Spleen (tissue), 7 donors: ENCODE results near the gene DSG4.

ENCODE experiments used
- CTCF ChIP-seq, 11 experiments: fragments of 200-600 bp in 7 of 11; fragments of 450-650 bp in 4 of 11; sonication (generic) in 4 of 11; IDR thresholded peaks in 8 of 11; conservative IDR thresholded peaks in 3 of 11; 1 replicate in 7 of 11; 2 replicates in 4 of 11; pipeline versions ENCODE4 v1.4.0 to v1.8.0; 2016 to 2021; ENCODE audit warnings: antibody characterized with exemption in 11 of 11, inconsistent platforms in 4 of 11, mild to moderate bottlenecking in 1 of 11
- POLR2A ChIP-seq, 3 donors: fragments of 450-650 bp; IDR thresholded peaks; one replicate each; pipeline ENCODE4 v1.5.1; 2017; ENCODE audit warnings: antibody characterized with exemption in 3 of 3, mild to moderate bottlenecking in 1 of 3
- POLR2AphosphoS5 ChIP-seq, 3 donors: sonication (generic); formaldehyde crosslinking; IDR thresholded peaks; one replicate each; pipeline ENCODE4 v1.5.1; 2017; ENCODE audit warnings: antibody characterized with exemption in 3 of 3
- donor health status: DM: no; HTN: no; CAD: no; lungs with moderate emphysema.
- donor health status: DM: no; HTN: no; CAD: no.
- donor health status: DM: no; HTN: no; CAD: no.

- TF ChIP-seq CTCF (IDR thresholded peaks at IDR 0.05 in 8 of 11, conservative IDR thresholded peaks at IDR 0.05 in 3 of 11), result no peak
- TF ChIP-seq POLR2A (IDR thresholded peaks at IDR 0.05), result no peak
- TF ChIP-seq POLR2AphosphoS5 (IDR thresholded peaks at IDR 0.05), result no peak
Observed at GRCh38 chr18:31436825-31437224, 60.2 kb downstream of the DSG4 start.
